ENCODE results near the gene LSG1.

DNA sequence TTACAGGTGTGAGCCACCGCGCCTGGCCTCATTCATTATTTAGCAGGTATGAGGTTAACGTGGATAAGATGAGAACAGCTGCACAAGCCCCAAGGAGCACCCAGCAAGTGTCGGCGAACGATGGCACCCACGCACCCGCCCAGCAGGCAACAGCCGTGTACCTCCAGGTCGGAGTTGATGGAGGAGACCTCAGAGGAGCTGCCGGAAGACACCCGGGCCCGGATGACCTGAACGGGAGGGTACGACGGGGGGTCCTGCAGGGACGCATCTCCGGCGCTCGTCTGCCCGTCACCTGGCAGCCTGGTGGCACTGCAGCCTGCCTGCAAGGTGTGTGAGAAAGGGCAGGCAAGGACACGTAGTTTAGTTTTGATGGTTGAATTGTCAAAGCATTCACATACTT, 67.9 kb downstream of the LSG1 start:
- TF ChIP-seq POLR2AphosphoS5 (IDR thresholded peaks at IDR 0.05; ENCODE audit: borderline replicate concordance, low read depth, low read length) (no peak), EZH2 (IDR thresholded peaks at IDR 0.05) (no peak)
